ENCODE results near the gene CES1.

The CES1 gene

DNA sequence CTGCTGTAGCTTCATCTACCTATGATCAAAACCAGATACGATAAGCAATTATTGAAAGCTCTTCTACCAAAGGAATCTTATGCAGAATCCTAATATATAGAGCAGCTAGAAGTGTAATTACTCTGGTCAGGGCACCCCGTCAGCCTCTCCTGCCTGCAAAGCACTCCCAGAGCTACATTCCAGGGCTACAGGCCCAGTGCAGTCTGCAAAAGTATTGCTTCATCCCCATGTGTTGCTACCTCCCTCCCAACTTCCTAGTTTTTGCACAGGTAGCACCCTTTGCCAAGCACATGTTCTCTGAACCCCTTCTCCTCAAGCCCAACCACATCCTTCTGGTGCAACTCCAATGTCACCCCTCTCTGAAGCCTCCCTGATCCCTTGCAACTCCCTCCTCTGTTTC lies 35.2 kb upstream of the CES1 start:
- TF ChIP-seq TAF1 (IDR thresholded peaks at IDR 0.05; ENCODE audit: low read depth) (no peak), FOXM1 (IDR thresholded peaks at IDR 0.05; ENCODE audit: borderline replicate concordance, low read depth) (no peak), CREB1 (IDR thresholded peaks at IDR 0.05; ENCODE audit: low read depth) (no peak), NFIC (IDR thresholded peaks at IDR 0.05) (no peak), YY1 (IDR thresholded peaks at IDR 0.05; ENCODE audit: low read depth) (no peak), EP300 (IDR thresholded peaks at IDR 0.05; ENCODE audit: borderline replicate concordance) (no peak), CEBPB (IDR thresholded peaks at IDR 0.05) (no peak), TCF12 (IDR thresholded peaks at IDR 0.05; ENCODE audit: low read depth) (no peak), MAX (IDR thresholded peaks at IDR 0.05) (no peak), TEAD4 (IDR thresholded peaks at IDR 0.05) (no peak), RAD21 (IDR thresholded peaks at IDR 0.05; ENCODE audit: low read depth) (no peak), EGR1 (IDR thresholded peaks at IDR 0.05) (no peak), ZBTB7A (IDR thresholded peaks at IDR 0.05; ENCODE audit: low read depth) (no peak)
- TF ChIP-seq, protein P1, sequence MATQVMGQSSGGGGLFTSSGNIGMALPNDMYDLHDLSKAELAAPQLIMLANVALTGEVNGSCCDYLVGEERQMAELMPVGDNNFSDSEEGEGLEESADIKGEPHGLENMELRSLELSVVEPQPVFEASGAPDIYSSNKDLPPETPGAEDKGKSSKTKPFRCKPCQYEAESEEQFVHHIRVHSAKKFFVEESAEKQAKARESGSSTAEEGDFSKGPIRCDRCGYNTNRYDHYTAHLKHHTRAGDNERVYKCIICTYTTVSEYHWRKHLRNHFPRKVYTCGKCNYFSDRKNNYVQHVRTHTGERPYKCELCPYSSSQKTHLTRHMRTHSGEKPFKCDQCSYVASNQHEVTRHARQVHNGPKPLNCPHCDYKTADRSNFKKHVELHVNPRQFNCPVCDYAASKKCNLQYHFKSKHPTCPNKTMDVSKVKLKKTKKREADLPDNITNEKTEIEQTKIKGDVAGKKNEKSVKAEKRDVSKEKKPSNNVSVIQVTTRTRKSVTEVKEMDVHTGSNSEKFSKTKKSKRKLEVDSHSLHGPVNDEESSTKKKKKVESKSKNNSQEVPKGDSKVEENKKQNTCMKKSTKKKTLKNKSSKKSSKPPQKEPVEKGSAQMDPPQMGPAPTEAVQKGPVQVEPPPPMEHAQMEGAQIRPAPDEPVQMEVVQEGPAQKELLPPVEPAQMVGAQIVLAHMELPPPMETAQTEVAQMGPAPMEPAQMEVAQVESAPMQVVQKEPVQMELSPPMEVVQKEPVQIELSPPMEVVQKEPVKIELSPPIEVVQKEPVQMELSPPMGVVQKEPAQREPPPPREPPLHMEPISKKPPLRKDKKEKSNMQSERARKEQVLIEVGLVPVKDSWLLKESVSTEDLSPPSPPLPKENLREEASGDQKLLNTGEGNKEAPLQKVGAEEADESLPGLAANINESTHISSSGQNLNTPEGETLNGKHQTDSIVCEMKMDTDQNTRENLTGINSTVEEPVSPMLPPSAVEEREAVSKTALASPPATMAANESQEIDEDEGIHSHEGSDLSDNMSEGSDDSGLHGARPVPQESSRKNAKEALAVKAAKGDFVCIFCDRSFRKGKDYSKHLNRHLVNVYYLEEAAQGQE (IDR thresholded peaks at IDR 0.05; ENCODE audit: low read depth): no peak
- TF ChIP-seq, protein P2, sequence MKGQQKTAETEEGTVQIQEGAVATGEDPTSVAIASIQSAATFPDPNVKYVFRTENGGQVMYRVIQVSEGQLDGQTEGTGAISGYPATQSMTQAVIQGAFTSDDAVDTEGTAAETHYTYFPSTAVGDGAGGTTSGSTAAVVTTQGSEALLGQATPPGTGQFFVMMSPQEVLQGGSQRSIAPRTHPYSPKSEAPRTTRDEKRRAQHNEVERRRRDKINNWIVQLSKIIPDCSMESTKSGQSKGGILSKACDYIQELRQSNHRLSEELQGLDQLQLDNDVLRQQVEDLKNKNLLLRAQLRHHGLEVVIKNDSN (IDR thresholded peaks at IDR 0.05): no peak

- no peak for TF ChIP-seq TCF12 (IDR thresholded peaks at IDR 0.05; ENCODE audit: low read depth)
- no peak for TF ChIP-seq TEAD4 (IDR thresholded peaks at IDR 0.05)
- no peak for TF ChIP-seq EGR1 (IDR thresholded peaks at IDR 0.05)
- no peak for TF ChIP-seq CEBPB (IDR thresholded peaks at IDR 0.05)
- TF ChIP-seq FOXM1 (IDR thresholded peaks at IDR 0.05; ENCODE audit: borderline replicate concordance, low read depth): no peak
- no peak for TF ChIP-seq NFIC (IDR thresholded peaks at IDR 0.05)
- no peak for TF ChIP-seq RAD21 (IDR thresholded peaks at IDR 0.05; ENCODE audit: low read depth)
- no peak for TF ChIP-seq CREB1 (IDR thresholded peaks at IDR 0.05; ENCODE audit: low read depth)
- TF ChIP-seq, protein P1 (IDR thresholded peaks at IDR 0.05; ENCODE audit: low read depth): no peak
- no peak for TF ChIP-seq YY1 (IDR thresholded peaks at IDR 0.05; ENCODE audit: low read depth)
- no peak for TF ChIP-seq MAX (IDR thresholded peaks at IDR 0.05)
- TF ChIP-seq, protein P2 (IDR thresholded peaks at IDR 0.05): no peak
- no peak for TF ChIP-seq TAF1 (IDR thresholded peaks at IDR 0.05; ENCODE audit: low read depth)
- no peak for TF ChIP-seq EP300 (IDR thresholded peaks at IDR 0.05; ENCODE audit: borderline replicate concordance)
- no peak for TF ChIP-seq ZBTB7A (IDR thresholded peaks at IDR 0.05; ENCODE audit: low read depth)
Measured at GRCh38 chr16:55861288-55861687, 28.4 kb upstream of the CES1 start.

GRCh38 chr16:55856950-55857349 lies 24.1 kb upstream of the CES1 start:
- TF ChIP-seq YY1 (IDR thresholded peaks at IDR 0.05; ENCODE audit: low read depth): no peak
- TF ChIP-seq FOXM1 (IDR thresholded peaks at IDR 0.05; ENCODE audit: borderline replicate concordance, low read depth): no peak
- TF ChIP-seq, protein P2 (IDR thresholded peaks at IDR 0.05): no peak
- TF ChIP-seq EP300 (IDR thresholded peaks at IDR 0.05; ENCODE audit: borderline replicate concordance): no peak
- no peak for TF ChIP-seq CEBPB (IDR thresholded peaks at IDR 0.05)
- TF ChIP-seq, protein P1 (IDR thresholded peaks at IDR 0.05; ENCODE audit: low read depth): no peak
- no peak for TF ChIP-seq NFIC (IDR thresholded peaks at IDR 0.05)
- no peak for TF ChIP-seq TAF1 (IDR thresholded peaks at IDR 0.05; ENCODE audit: low read depth)
- no peak for TF ChIP-seq EGR1 (IDR thresholded peaks at IDR 0.05)
- no peak for TF ChIP-seq MAX (IDR thresholded peaks at IDR 0.05)
- TF ChIP-seq CREB1 (IDR thresholded peaks at IDR 0.05; ENCODE audit: low read depth): no peak
- TF ChIP-seq TEAD4 (IDR thresholded peaks at IDR 0.05): no peak
- TF ChIP-seq ZBTB7A (IDR thresholded peaks at IDR 0.05; ENCODE audit: low read depth): no peak
- TF ChIP-seq RAD21 (IDR thresholded peaks at IDR 0.05; ENCODE audit: low read depth): no peak
- no peak for TF ChIP-seq TCF12 (IDR thresholded peaks at IDR 0.05; ENCODE audit: low read depth)

Measured in Ishikawa (cell line).